ENCODE data around the gene MBNL1.

MBNL1 gene

GRCh38 chr3:152298393-152299248, 29.9 kb downstream of the MBNL1 start:
- Histone ChIP-seq H4K8ac (ENCODE audit: low read depth, low read length) (no peak overlapping the region), H3K79me1 (ENCODE audit: low read depth, low read length) (peaks cover 2% of the 10 kb centered on the region), H2BK15ac (ENCODE audit: low read length) (no peak overlapping the region), H2AK5ac (ENCODE audit: low read depth, low read length) (no peak overlapping the region), H3K23ac (ENCODE audit: low read depth, low read length, poor library complexity) (no peak overlapping the region), H3K4me1 (ENCODE audit: control insufficient read depth in 2 of 2, insufficient read depth in 1 of 2, low read depth in 1 of 2, low read length in 2 of 2) (peaks cover 4 to 8% of the 10 kb centered on the region in 2 donors), H4K91ac (ENCODE audit: low read depth, low read length, poor library complexity) (no peak overlapping the region), H3K9ac (ENCODE audit: low read depth, low read length, poor library complexity) (no peak overlapping the region), H3K36me3 (replicated peaks in 1 of 2; ENCODE audit: control insufficient read depth in 2 of 2, insufficient read depth in 2 of 2, low read length in 2 of 2) (peaks cover 0 to 23% of the 10 kb centered on the region in 2 donors), H3K27ac (replicated peaks; ENCODE audit: low read length) (no peak overlapping the region), H3K18ac (ENCODE audit: low read length) (no peak overlapping the region), H3K27me3 (ENCODE audit: control insufficient read depth in 3 of 3, insufficient read depth in 3 of 3, low read depth in 1 of 3, low read length in 3 of 3) (no peaks in the 10 kb centered on the region), H3K14ac (ENCODE audit: low read length) (no peak overlapping the region), H2BK12ac (ENCODE audit: low read length) (no peak overlapping the region), H3K9me3 (replicated peaks in 1 of 2; ENCODE audit: control insufficient read depth in 2 of 2, insufficient read depth in 1 of 2, low read depth in 1 of 2, low read length in 2 of 2) (no peaks in the 10 kb centered on the region), H2AFZ (ENCODE audit: low read length) (peak overlapping the region; percentile 60), H2BK120ac (ENCODE audit: low read depth, low read length) (no peak overlapping the region), H2BK5ac (ENCODE audit: low read length) (no peak overlapping the region), H3K4me3 (ENCODE audit: low read length in 2 of 2) (peak overlapping the region in 1 of 2 donors; percentile 13), H3K4me2 (ENCODE audit: insufficient read depth, low read length, poor library complexity, severe bottlenecking) (no peak overlapping the region), H3K4ac (ENCODE audit: low read length) (no peak overlapping the region)
- no peak for DNase-seq (ENCODE audit: low spot score)
- no CpG with 5 or more reads among the region's 14 CpGs for WGBS, 2 donors (ENCODE audit: extremely low coverage in 2 of 2, insufficient read length in 2 of 2, insufficient replicate concordance in 1 of 2)

GRCh38 chr3:152299249-152299976, 30.7 kb downstream of the MBNL1 start:
- Histone ChIP-seq H3K79me1 (ENCODE audit: low read depth, low read length) (peaks cover 2% of the 10 kb centered on the region), H3K4me2 (ENCODE audit: insufficient read depth, low read length, poor library complexity, severe bottlenecking) (no peak overlapping the region), H3K27me3 (ENCODE audit: control insufficient read depth in 3 of 3, insufficient read depth in 3 of 3, low read depth in 1 of 3, low read length in 3 of 3) (no peaks in the 10 kb centered on the region), H2BK120ac (ENCODE audit: low read depth, low read length) (no peak overlapping the region), H2BK5ac (ENCODE audit: low read length) (no peak overlapping the region), H2BK12ac (ENCODE audit: low read length) (no peak overlapping the region), H2BK15ac (ENCODE audit: low read length) (no peak overlapping the region), H3K23ac (ENCODE audit: low read depth, low read length, poor library complexity) (no peak overlapping the region), H3K4me3 (ENCODE audit: low read length in 2 of 2) (no peak overlapping the region), H3K27ac (replicated peaks; ENCODE audit: low read length) (no peak overlapping the region), H3K36me3 (replicated peaks in 1 of 2; ENCODE audit: control insufficient read depth in 2 of 2, insufficient read depth in 2 of 2, low read length in 2 of 2) (peaks cover 0 to 23% of the 10 kb centered on the region in 2 donors), H2AK5ac (ENCODE audit: low read depth, low read length) (no peak overlapping the region), H4K8ac (ENCODE audit: low read depth, low read length) (no peak overlapping the region), H3K4ac (ENCODE audit: low read length) (no peak overlapping the region), H3K9me3 (replicated peaks in 1 of 2; ENCODE audit: control insufficient read depth in 2 of 2, insufficient read depth in 1 of 2, low read depth in 1 of 2, low read length in 2 of 2) (no peaks in the 10 kb centered on the region), H3K9ac (ENCODE audit: low read depth, low read length, poor library complexity) (no peak overlapping the region), H4K91ac (ENCODE audit: low read depth, low read length, poor library complexity) (no peak overlapping the region), H3K4me1 (ENCODE audit: control insufficient read depth in 2 of 2, insufficient read depth in 1 of 2, low read depth in 1 of 2, low read length in 2 of 2) (peaks cover 4 to 8% of the 10 kb centered on the region in 2 donors), H3K14ac (ENCODE audit: low read length) (no peak overlapping the region), H2AFZ (ENCODE audit: low read length) (no peak overlapping the region), H3K18ac (ENCODE audit: low read length) (no peak overlapping the region)
- no peak for DNase-seq (ENCODE audit: low spot score)
- whole genome bisulfite sequencing, 2 donors (ENCODE audit: extremely low coverage in 2 of 2, insufficient read length in 2 of 2, insufficient replicate concordance in 1 of 2) = no CpG with 5 or more reads among the region's 9 CpGs

- H2BK15ac ChIP-seq (ENCODE audit: low read length) = no peak overlapping the region
- no peak overlapping the region for H4K8ac ChIP-seq (ENCODE audit: low read depth, low read length)
- no peak overlapping the region for H3K9ac ChIP-seq (ENCODE audit: low read depth, low read length, poor library complexity)
- no CpG with 5 or more reads among the region's 8 CpGs for WGBS, 2 donors (ENCODE audit: extremely low coverage in 2 of 2, insufficient read length in 2 of 2, insufficient replicate concordance in 1 of 2)
- no peaks in the 10 kb centered on the region for H3K9me3 ChIP-seq (replicated peaks in 1 of 2; ENCODE audit: control insufficient read depth in 2 of 2, insufficient read depth in 1 of 2, low read depth in 1 of 2, low read length in 2 of 2)
- H3K4me1 ChIP-seq (ENCODE audit: control insufficient read depth in 2 of 2, insufficient read depth in 1 of 2, low read depth in 1 of 2, low read length in 2 of 2) = peaks cover 7 to 15% of the 10 kb centered on the region in 2 donors
- no peak overlapping the region for H2AFZ ChIP-seq (ENCODE audit: low read length)
- H2AK5ac ChIP-seq (ENCODE audit: low read depth, low read length) = no peak overlapping the region
- H3K18ac ChIP-seq (ENCODE audit: low read length) = no peak overlapping the region
- no peak overlapping the region for H3K27ac ChIP-seq (replicated peaks; ENCODE audit: low read length)
- no peak overlapping the region for H3K4me3 ChIP-seq (ENCODE audit: low read length in 2 of 2)
- no peaks in the 10 kb centered on the region for H3K27me3 ChIP-seq (ENCODE audit: control insufficient read depth in 3 of 3, insufficient read depth in 3 of 3, low read depth in 1 of 3, low read length in 3 of 3)
- peaks cover 0 to 23% of the 10 kb centered on the region in 2 donors for H3K36me3 ChIP-seq (replicated peaks in 1 of 2; ENCODE audit: control insufficient read depth in 2 of 2, insufficient read depth in 2 of 2, low read length in 2 of 2)
- H3K4me2 ChIP-seq (ENCODE audit: insufficient read depth, low read length, poor library complexity, severe bottlenecking) = no peak overlapping the region
- H3K79me1 ChIP-seq (ENCODE audit: low read depth, low read length) = peaks cover 2% of the 10 kb centered on the region
- no peak overlapping the region for H3K4ac ChIP-seq (ENCODE audit: low read length)
- H2BK5ac ChIP-seq (ENCODE audit: low read length) = no peak overlapping the region
- no peak overlapping the region for H2BK120ac ChIP-seq (ENCODE audit: low read depth, low read length)
- H4K91ac ChIP-seq (ENCODE audit: low read depth, low read length, poor library complexity) = no peak overlapping the region
- DNase-seq (ENCODE audit: low spot score) = no peak
- H2BK12ac ChIP-seq (ENCODE audit: low read length) = no peak overlapping the region
- no peak overlapping the region for H3K23ac ChIP-seq (ENCODE audit: low read depth, low read length, poor library complexity)
- no peak overlapping the region for H3K14ac ChIP-seq (ENCODE audit: low read length)
These were observed 31.5 kb downstream of the MBNL1 start for GRCh38 chr3:152300029-152300731.

All from neuronal stem cell (in vitro differentiated cells).